GM19239 (cell line): ENCODE measurements around the gene FBP2.

Source experiments
- DNase-seq: peaks from one replicate; pipeline ENCODE4 v3.0.0; 2011; ENCODE audit warnings: low spot score; ENCODE audit not compliant: insufficient read length
- FAIRE-seq: peaks from 2 replicates; lab custom pipeline; 2011; peaks lifted over from hg19 to GRCh38; lab: Jason Lieb, UNC

FBP2 gene

GRCh38 chr9:94514722-94515121 is 78.9 kb downstream of the FBP2 start:
- FAIRE-seq (no peak), DNase-seq (no peak)

GRCh38 chr9:94511955-94512265 is 81.7 kb downstream of the FBP2 start:
- FAIRE-seq (peak; percentile 21), DNase-seq (no peak)

- DNase-seq (no peak), FAIRE-seq (no peak)
Measured at GRCh38 chr9:94511134-94511954, 82.3 kb downstream of the FBP2 start.
